Measurements from ENCODE around the gene WNK4.

The WNK4 gene

DNA sequence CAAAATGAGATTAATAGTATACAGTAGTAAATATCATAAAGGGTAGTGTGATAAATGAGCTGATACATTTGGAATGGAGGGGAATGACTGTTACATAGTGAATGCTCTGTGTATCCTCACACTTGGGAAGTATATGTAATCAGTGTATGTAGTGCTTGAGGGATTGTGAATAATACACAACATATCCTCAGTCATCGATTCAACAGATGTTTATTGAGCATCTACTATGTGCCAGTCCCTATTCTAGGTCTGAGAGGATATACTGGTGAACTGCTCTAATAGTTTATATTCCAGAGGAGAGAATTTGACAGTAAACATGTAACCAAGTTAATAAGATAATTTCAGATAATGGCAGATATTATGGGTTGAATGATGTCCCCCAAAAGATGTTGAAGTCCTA lies 47.1 kb downstream of the WNK4 start:
- no peak overlapping the region for H3K4me3 Mint-ChIP-seq
- DNase-seq (ENCODE audit: low spot score in 2 of 2): no peak
- ATAC-seq (ENCODE audit: low read depth): no peak
- peaks cover 12% of the 10 kb centered on the region for H3K4me1 Mint-ChIP-seq
- H3K27ac Mint-ChIP-seq: no peak overlapping the region
- no peaks in the 10 kb centered on the region for H3K36me3 Mint-ChIP-seq
- no peaks in the 10 kb centered on the region for H3K9me3 Mint-ChIP-seq
- H3K27me3 Mint-ChIP-seq: no peaks in the 10 kb centered on the region

DNA sequence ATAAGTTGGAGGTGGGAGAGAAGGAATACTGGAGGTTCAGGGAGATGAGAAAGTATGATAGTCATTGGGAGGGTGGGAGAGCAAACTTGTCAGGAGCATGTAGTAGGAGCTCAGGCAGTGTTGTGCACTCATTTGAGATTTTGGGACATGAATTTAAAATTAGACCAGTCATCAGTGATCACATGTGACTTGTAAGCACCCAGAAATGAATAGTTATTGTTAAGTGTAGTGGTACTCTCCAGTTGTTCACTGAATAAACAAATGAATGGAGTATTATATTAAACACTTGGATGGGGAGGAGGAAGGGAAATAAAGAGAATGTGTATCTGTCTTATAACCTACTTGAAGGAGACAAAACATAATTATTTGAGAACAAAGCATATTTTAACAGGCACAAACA lies 50.6 kb downstream of the WNK4 start:
- DNase-seq (ENCODE audit: low spot score in 2 of 2) (no peak), ATAC-seq (ENCODE audit: low read depth) (no peak)
- Mint-ChIP-seq H3K4me3 (no peak overlapping the region), H3K4me1 (peaks cover 14% of the 10 kb centered on the region), H3K27me3 (no peaks in the 10 kb centered on the region), H3K36me3 (no peaks in the 10 kb centered on the region), H3K27ac (no peak overlapping the region), H3K9me3 (no peaks in the 10 kb centered on the region)

DNA sequence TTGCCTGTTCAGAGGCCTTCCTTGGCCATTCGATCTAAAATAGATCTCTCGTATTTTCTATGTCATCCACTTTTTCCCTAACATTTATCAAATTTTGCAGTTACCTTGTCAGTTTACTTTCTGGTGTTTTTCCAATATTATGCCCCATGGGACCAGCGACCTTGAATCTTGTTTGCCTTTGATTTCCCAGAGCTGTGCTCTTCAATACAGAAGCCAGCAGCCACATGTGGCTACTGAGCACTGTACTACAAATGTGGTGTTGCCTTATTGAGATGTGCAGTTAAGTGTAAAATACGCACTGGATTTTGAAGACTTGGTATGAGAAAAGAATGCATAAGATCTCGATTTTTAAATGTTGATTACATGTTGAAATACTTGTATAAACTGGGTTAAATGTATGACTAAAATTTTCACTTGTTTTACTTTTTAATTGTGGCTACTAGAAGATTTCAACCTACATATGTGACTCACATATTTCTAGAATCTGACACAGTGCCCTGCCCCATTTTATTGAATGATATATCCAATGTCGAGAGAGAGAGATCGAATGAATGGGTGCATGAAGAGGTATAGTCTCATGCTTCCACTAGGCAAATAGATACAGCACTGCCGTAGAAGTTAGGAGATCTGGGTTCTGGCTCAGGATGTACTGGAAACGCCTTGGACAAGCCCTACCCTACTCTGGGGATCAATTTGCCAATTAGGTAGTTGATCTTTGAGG lies 52.0 kb downstream of the WNK4 start:
- no peaks in the 10 kb centered on the region for H3K27me3 Mint-ChIP-seq
- peak overlapping the region; percentile 99 for H3K27ac Mint-ChIP-seq
- H3K9me3 Mint-ChIP-seq: no peaks in the 10 kb centered on the region
- peaks cover 14% of the 10 kb centered on the region for H3K4me1 Mint-ChIP-seq
- peak overlapping the region; percentile 97 for H3K4me3 Mint-ChIP-seq
- DNase-seq (ENCODE audit: low spot score in 2 of 2): no peak
- H3K36me3 Mint-ChIP-seq: no peaks in the 10 kb centered on the region
- peak; percentile 11 for ATAC-seq (ENCODE audit: low read depth)

DNA sequence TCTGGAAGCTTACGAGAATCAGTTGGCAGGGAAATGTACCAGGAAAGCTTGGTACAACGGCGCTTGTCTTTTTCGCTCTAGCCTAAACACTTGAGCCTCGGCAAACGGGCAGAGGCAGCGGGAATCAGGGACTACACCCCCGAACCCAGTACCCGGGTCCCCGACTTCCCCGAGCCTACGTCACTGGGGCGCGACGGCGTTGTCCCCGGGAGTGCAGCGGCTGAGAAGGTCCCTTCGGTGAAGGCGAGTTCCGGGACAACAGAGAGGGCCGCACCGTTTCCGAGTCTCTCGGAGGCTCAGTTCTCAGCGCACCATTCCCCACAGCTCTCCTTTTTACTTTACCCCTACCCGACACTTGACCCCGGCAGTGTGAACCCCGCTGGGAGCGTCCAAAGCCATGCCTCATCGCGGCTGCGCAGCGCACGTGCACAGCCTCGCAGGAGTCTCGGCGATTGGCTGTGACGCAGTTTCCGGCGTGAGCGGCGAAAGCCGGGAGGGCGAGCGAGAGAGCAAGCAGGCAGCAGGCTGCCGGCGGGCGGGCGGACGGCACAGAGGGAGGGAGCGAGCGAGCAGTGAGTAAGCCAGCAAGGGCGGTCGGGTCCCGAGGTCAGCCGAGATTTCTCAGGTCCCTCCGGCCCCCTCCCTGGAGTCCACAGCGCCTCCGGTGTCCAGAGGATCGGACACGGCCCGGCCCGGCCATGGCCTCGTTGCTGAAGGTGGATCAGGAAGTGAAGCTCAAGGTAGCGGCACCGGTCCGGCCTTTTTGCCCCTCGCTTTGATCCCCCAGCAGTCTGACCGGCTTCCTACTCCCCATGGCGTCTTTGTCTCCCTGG lies 52.7 kb downstream of the WNK4 start, which contains the start of gene PSME3:
TSS of gene PSME3 (plus strand) at position 464 of the 833 bp plus-strand sequence. CDS start at position 699, 235 bp downstream.
- Mint-ChIP-seq H3K9me3 (no peaks in the 10 kb centered on the region), H3K36me3 (peaks cover 4% of the 10 kb centered on the region), H3K27ac (peak within 1 kb of the TSS; percentile 99), H3K27me3 (no peaks in the 10 kb centered on the region), H3K4me3 (peak within 1 kb of the TSS; percentile 97), H3K4me1 (peaks cover 14% of the 10 kb centered on the region)
- DNase-seq (ENCODE audit: low spot score in 2 of 2) (peak; percentile 86 to 93), ATAC-seq (ENCODE audit: low read depth) (peak; percentile 90)

DNA sequence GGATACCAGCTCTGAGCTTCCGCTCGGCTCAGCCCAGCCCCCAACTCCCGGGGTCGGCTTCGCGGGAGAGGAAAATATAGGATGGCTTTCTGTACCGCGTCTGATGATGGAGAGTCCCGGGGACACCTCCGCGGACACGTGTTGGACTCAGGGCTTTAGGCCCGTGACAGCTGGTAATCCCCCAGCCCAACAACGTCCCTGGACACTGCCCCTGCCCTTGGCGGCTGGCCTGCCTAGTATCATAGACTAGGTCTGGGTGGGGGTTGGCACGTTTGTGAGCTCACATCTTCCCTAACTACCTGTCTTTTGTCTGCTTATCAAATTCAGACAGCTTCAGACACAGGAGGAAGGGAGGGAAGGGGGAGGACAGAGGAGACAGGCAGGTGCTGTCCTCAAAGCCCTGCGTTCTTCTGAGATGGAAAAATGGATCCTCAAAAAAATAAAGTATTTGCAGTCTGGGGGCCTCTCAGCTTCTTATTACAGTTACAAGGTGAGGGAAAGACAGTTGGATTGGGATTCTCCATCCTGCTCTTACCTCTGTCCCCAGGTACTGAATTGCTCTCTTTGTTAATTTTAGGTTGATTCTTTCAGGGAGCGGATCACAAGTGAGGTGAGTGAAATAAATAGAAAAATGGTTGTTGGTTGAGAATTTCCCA lies 53.5 kb downstream of the WNK4 start:
- Mint-ChIP-seq H3K36me3 (peaks cover 4% of the 10 kb centered on the region), H3K9me3 (no peaks in the 10 kb centered on the region), H3K27ac (peak overlapping the region; percentile 99), H3K4me3 (peak overlapping the region; percentile 97), H3K27me3 (no peaks in the 10 kb centered on the region), H3K4me1 (peaks cover 14% of the 10 kb centered on the region)
- DNase-seq (ENCODE audit: low spot score in 2 of 2) (no peak), ATAC-seq (ENCODE audit: low read depth) (no peak)

DNA sequence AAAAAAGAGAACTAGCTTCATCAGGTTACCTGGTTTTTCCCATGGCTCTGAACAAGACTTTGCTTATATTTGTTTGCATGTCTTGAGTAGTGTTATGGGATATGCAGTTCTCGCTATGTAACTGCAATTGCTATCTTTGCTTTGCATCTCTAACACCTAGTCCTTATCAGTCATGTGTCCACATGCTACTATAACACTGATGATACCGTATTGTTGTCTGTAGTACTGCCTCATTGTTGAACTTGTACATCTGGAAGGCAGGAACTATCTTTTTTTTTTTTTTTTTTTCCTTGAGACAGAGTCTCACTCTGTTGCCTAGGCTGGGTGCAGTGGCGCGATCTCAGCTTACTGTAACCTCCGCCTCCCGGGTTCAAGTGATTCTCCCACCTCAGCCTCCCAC lies 55.3 kb downstream of the WNK4 start:
- Mint-ChIP-seq H3K36me3 (peaks cover 7% of the 10 kb centered on the region), H3K27me3 (no peaks in the 10 kb centered on the region), H3K9me3 (no peaks in the 10 kb centered on the region), H3K4me1 (peaks cover 14% of the 10 kb centered on the region), H3K4me3 (no peak overlapping the region), H3K27ac (no peak overlapping the region)
- ATAC-seq (ENCODE audit: low read depth) (no peak), DNase-seq (ENCODE audit: low spot score in 2 of 2) (no peak)

DNA sequence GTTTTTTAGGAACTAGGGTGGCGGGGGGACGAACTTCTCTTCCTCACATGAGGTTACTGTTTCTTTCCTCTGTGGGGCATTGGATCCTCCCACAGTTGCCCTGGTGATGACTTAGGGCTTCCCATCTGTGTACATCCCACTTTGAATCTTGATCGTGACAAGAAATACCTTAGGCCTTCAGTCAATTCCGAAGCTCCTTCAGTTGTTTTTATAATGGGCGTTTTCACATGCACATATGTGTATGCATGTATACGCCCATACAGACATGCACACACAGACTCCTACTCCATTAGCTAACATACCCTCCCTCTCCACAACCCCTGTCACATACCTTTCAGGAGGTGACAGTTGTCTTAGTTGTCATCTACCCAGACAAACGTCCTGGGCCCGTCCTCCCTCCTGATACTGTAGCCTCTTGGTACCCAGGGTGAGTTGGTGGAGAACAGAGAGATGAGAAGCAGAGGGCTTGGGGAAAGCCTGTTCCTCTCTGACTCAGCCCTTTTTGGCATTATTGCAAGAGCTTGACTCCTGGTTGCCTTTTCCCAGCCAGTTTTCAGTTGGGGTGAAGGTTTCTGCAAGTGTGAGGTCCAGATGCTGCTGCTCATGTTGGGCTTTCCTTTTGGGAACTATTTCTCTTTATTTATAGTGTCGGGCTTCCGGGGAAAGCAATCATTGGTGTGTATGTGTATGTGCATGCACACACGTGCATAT lies 61.7 kb downstream of the WNK4 start:
- Mint-ChIP-seq H3K9me3 (no peaks in the 10 kb centered on the region), H3K36me3 (peaks cover 25% of the 10 kb centered on the region), H3K4me3 (no peak overlapping the region), H3K27me3 (no peaks in the 10 kb centered on the region), H3K4me1 (peaks cover 2% of the 10 kb centered on the region), H3K27ac (no peak overlapping the region)
- DNase-seq (ENCODE audit: low spot score in 2 of 2) (no peak), ATAC-seq (ENCODE audit: low read depth) (no peak)

DNA sequence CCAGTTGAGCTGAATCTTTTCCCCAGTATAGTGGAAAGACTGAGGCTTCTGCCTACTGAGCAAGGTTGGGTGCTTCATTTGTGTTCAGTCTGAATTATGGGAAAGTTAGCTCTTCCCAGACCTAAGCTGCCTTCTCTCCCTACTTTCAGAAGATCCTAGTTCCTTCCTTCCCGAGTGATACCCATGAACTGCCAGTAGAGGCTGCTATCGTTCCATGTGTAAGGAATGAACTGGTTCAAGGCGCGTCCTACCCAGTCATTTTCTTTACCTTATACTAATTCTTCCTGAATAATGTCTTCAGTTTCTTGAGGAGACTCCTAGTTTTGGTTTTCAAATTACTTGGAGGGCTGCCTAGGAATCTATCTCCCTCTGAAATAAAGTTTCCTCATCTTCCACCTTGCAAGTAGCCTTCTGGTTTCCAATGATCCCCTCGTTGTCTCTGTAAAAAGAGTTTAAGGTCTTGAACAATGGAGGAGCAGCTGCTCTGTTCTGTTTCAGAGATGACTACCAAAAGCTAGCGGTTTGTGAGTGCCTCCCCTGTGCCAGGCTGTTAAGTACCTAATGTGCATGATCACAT lies 63.0 kb downstream of the WNK4 start:
- ATAC-seq (ENCODE audit: low read depth) (peak; percentile 51), DNase-seq (ENCODE audit: low spot score in 2 of 2) (peak in 1 of 2 donors; percentile 29)
- Mint-ChIP-seq H3K27ac (no peak overlapping the region), H3K9me3 (no peaks in the 10 kb centered on the region), H3K4me3 (no peak overlapping the region), H3K36me3 (peaks cover 20% of the 10 kb centered on the region), H3K27me3 (no peaks in the 10 kb centered on the region), H3K4me1 (peaks cover 2% of the 10 kb centered on the region)

DNA sequence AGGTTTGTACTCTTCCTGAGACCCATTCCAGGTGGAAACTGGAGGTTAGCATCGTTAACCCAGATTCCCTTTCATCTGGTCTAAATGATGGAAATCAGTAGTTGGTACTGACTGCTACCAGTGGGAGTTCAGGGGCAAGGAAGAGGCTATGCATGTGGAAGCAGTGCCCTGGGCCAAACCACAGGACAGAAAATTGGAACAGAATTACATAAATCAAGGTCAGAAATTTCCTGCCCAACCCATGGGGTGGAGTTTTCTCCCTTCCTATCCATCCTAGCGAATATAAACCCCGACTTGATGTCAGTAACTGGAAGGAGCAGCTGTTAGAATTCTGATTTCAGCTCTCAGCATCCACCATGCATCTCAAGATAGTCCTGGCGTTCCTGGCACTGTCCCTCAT lies 63.9 kb downstream of the WNK4 start, which contains the start of gene AOC2:
TSS of gene AOC2 (plus strand) at position 310 of the 400 bp plus-strand sequence. CDS start at position 357, 47 bp downstream.
- Mint-ChIP-seq H3K9me3 (no peaks in the 10 kb centered on the region), H3K4me3 (no peak within 1 kb of the TSS), H3K4me1 (peaks cover 2% of the 10 kb centered on the region), H3K36me3 (peaks cover 20% of the 10 kb centered on the region), H3K27ac (no peak within 1 kb of the TSS), H3K27me3 (no peaks in the 10 kb centered on the region)
- DNase-seq (ENCODE audit: low spot score in 2 of 2) (no peak), ATAC-seq (ENCODE audit: low read depth) (no peak)

DNA sequence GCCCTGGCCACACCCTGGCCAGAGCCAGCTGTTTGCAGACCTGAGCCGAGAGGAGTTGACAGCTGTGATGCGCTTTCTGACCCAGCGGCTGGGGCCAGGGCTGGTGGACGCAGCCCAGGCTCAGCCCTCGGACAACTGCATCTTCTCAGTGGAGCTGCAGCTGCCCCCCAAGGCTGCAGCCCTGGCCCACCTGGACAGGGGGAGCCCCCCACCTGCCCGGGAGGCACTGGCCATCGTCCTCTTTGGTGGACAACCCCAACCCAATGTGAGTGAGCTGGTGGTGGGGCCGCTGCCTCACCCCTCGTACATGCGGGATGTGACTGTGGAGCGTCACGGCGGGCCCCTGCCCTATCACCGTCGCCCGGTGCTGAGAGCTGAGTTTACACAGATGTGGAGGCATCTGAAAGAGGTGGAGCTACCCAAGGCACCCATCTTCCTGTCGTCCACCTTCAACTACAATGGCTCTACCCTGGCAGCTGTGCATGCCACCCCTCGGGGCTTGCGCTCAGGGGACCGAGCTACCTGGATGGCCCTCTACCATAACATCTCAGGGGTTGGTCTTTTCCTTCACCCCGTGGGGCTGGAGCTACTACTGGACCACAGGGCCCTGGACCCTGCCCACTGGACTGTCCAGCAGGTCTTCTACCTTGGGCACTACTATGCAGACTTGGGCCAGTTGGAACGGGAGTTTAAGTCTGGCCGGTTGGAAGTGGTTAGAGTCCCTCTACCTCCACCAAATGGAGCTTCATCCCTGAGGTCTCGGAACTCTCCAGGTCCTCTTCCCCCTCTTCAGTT lies 64.5 kb downstream of the WNK4 start:
- no peaks in the 10 kb centered on the region for H3K27me3 Mint-ChIP-seq

DNA sequence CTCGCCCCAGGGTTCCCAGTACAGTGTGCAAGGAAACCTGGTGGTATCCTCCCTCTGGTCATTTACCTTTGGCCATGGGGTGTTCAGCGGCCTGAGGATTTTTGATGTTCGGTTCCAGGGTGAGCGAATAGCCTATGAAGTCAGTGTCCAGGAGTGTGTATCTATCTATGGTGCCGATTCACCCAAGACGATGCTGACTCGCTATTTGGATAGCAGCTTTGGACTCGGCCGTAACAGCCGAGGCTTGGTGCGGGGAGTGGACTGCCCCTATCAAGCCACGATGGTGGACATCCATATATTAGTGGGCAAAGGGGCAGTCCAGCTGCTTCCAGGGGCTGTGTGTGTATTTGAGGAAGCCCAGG lies 65.1 kb downstream of the WNK4 start:
- DNase-seq (ENCODE audit: low spot score in 2 of 2) (no peak), ATAC-seq (ENCODE audit: low read depth) (no peak)
- H3K9me3 Mint-ChIP-seq: no peaks in the 10 kb centered on the region
- peaks cover 2% of the 10 kb centered on the region for H3K4me1 Mint-ChIP-seq
- peaks cover 17% of the 10 kb centered on the region for H3K36me3 Mint-ChIP-seq
- no peaks in the 10 kb centered on the region for H3K27me3 Mint-ChIP-seq
- peak overlapping the region; percentile 48 for H3K27ac Mint-ChIP-seq
- no peak overlapping the region for H3K4me3 Mint-ChIP-seq

More for the DNA sequence above, 64.5 kb downstream of the WNK4 start:
- Mint-ChIP-seq H3K4me1 (peaks cover 2% of the 10 kb centered on the region), H3K27ac (no peak overlapping the region), H3K4me3 (no peak overlapping the region), H3K9me3 (no peaks in the 10 kb centered on the region), H3K36me3 (peaks cover 17% of the 10 kb centered on the region)
- no peak for ATAC-seq (ENCODE audit: low read depth)
- no peak for DNase-seq (ENCODE audit: low spot score in 2 of 2)

DNA sequence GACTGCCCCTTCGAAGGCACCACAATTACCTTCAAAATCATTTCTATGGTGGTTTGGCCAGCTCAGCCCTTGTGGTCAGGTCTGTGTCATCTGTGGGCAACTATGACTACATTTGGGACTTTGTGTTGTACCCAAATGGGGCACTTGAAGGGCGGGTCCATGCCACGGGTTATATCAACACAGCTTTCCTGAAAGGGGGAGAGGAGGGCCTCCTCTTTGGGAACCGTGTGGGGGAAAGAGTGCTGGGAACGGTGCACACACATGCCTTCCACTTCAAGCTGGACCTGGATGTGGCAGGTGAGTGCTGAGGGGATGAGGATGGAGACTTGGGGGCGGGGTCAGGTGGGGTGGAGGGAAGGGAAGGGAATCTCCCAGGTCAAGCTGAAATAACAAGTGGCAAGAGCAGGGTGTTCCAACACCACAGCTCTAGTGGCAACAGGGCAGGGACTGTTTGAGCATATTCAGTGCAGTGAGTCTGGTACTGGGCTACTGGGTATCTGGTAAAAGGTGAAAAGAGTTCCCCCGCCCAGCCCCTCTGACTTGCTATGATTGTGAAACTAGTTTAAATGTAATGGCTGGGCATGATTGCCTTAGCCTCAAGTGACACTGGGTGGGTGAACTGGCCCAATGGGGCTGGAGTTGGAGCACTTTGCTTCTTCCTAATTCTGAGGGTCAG lies 65.6 kb downstream of the WNK4 start:
- Mint-ChIP-seq H3K9me3 (no peaks in the 10 kb centered on the region), H3K4me1 (peaks cover 2% of the 10 kb centered on the region), H3K27ac (peak overlapping the region; percentile 48), H3K27me3 (no peaks in the 10 kb centered on the region), H3K36me3 (peaks cover 17% of the 10 kb centered on the region), H3K4me3 (no peak overlapping the region)
- no peak for DNase-seq (ENCODE audit: low spot score in 2 of 2)
- ATAC-seq (ENCODE audit: low read depth): no peak
